Glutamatergic neuron (in vitro differentiated cells): ENCODE data around the gene FBXW7. TPM values are rescaled to one million over a fixed set of nuclear protein-coding genes. Genes with fewer than 3 reads are reported as not detected.

ENCODE experiments used
- DNase-seq: peaks from one replicate; pipeline ENCODE4 v3.0.0; 2022
- H3K27ac Mint-ChIP-seq: one replicate; pipeline ENCODE4 v1.8.0; 2020; ENCODE audit warnings: mild to moderate bottlenecking, mixed read lengths, inconsistent platforms; ENCODE audit not compliant: unreplicated experiment
- H3K27me3 Mint-ChIP-seq: one replicate; pipeline ENCODE4 v1.8.0; 2020; ENCODE audit warnings: mild to moderate bottlenecking, moderate library complexity, mixed read lengths, inconsistent platforms; ENCODE audit not compliant: unreplicated experiment
- H3K36me3 Mint-ChIP-seq: one replicate; pipeline ENCODE4 v1.8.0; 2020; ENCODE audit warnings: mild to moderate bottlenecking, mixed read lengths, inconsistent platforms; ENCODE audit not compliant: unreplicated experiment
- H3K4me1 Mint-ChIP-seq: one replicate; pipeline ENCODE4 v1.8.0; 2020; ENCODE audit warnings: mild to moderate bottlenecking, low read depth, mixed read lengths, inconsistent platforms; ENCODE audit not compliant: unreplicated experiment
- H3K4me3 Mint-ChIP-seq: one replicate; pipeline ENCODE4 v1.8.0; 2020; ENCODE audit warnings: mild to moderate bottlenecking, mixed read lengths, inconsistent platforms; ENCODE audit not compliant: unreplicated experiment
- H3K9me3 Mint-ChIP-seq: one replicate; pipeline ENCODE4 v1.8.0; 2020; ENCODE audit warnings: mild to moderate bottlenecking, moderate library complexity, mixed read lengths, inconsistent platforms; ENCODE audit not compliant: unreplicated experiment
- CTCF ChIP-seq: fragments of 200-600 bp; sonication (generic); IDR thresholded peaks from one replicate; pipeline ENCODE4 v1.5.0; 2021; ENCODE audit not compliant: partially characterized antibody, unreplicated experiment
- total RNA-seq: library from RNA; stranded (reverse); fragmentation: NEBNext Ultra II Directional; extraction: Animal tissue kit (Norgen Biotek cat#: 25700); gene quantifications from one replicate; pipeline ENCODE4 v1.2.1, GENCODE V29; 2021; ENCODE audit not compliant: unreplicated experiment

Gene FBXW7
- total RNA-seq, 1 donor from 2014 or later = 57.5 TPM

GRCh38 chr4:152289941-152290340 is 246.0 kb downstream of the FBXW7 start:
- H3K4me3 Mint-ChIP-seq = no peak overlapping the region
- TF ChIP-seq CTCF = no peak
- H3K27ac Mint-ChIP-seq = no peak overlapping the region
- DNase-seq = no peak
- H3K9me3 Mint-ChIP-seq = no peaks in the 10 kb centered on the region
- no peaks in the 10 kb centered on the region for H3K36me3 Mint-ChIP-seq
- peaks cover 2% of the 10 kb centered on the region for H3K27me3 Mint-ChIP-seq
- H3K4me1 Mint-ChIP-seq = no peaks in the 10 kb centered on the region

DNA sequence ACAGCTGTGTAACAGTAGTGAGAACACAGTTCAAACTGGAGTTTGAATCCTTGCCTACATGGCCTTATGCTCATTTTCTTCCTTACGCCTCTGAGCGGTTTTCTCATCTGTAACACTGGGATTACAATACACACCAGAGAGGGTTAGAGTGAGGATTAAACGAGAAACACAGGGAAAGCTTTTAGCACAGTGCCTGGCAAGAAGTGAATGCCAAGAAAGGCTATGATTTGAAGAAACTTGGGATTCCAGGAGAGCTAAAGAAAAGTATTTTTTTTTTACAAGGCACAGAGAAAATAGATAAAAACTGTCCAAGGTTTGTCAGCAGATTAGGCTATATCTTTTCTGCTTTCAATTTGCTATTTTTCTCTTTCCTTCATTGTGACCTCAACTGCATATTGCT is 246.4 kb downstream of the FBXW7 start:
- H3K27me3 Mint-ChIP-seq = peaks cover 2% of the 10 kb centered on the region
- no peak for TF ChIP-seq CTCF
- DNase-seq = no peak
- no peak overlapping the region for H3K4me3 Mint-ChIP-seq
- no peaks in the 10 kb centered on the region for H3K9me3 Mint-ChIP-seq
- no peaks in the 10 kb centered on the region for H3K4me1 Mint-ChIP-seq
- no peak overlapping the region for H3K27ac Mint-ChIP-seq
- no peaks in the 10 kb centered on the region for H3K36me3 Mint-ChIP-seq

DNA sequence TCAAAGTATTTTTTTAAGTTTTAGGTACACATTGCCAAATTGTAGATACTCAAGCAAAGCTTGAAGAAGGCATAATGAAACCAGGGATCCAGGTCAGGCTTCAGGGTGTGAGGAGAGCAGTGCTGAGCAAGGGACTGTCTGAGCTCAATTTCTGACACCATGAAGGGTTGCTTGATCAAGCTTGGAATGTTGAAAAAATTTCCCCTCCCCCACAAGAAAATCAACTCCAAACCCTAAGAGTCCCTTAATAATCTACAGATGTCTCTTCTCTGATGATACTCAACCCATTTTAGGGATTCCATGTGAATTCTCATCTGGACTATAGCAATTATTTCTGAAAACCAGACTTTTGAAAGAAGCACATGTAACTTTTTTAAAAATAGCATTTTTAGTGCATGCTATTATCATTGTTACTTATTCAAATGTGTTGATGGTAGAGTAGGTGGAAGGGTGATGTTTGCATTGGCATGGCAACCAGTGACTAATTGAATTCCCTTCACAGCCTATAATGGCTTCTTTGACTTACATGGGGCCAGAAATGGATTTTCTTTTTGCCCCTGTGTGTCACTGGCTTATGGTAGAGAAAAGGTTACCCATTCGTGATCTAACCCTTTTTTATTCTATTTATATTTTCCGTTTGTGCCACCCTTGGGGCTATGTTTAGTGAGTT is 252.0 kb downstream of the FBXW7 start:
- no peak for DNase-seq
- Mint-ChIP-seq H3K4me1 (no peaks in the 10 kb centered on the region), H3K4me3 (no peak overlapping the region), H3K27ac (no peak overlapping the region), H3K9me3 (no peaks in the 10 kb centered on the region), H3K27me3 (peaks cover 3% of the 10 kb centered on the region), H3K36me3 (no peaks in the 10 kb centered on the region)
- no peak for TF ChIP-seq CTCF

- peaks cover 3% of the 10 kb centered on the region for H3K27me3 Mint-ChIP-seq
Observed at GRCh38 chr4:152281822-152282221, 254.1 kb downstream of the FBXW7 start.

More at GRCh38 chr4:152281822-152282221, 254.1 kb downstream of the FBXW7 start:
- H3K36me3 Mint-ChIP-seq = no peaks in the 10 kb centered on the region
- H3K9me3 Mint-ChIP-seq = no peaks in the 10 kb centered on the region
- TF ChIP-seq CTCF = no peak
- H3K4me3 Mint-ChIP-seq = no peak overlapping the region
- no peaks in the 10 kb centered on the region for H3K4me1 Mint-ChIP-seq
- H3K27ac Mint-ChIP-seq = no peak overlapping the region
- no peak for DNase-seq
